Panc1 (cell line): ENCODE measurements around the gene INAFM2. TPM values are rescaled to one million over a fixed set of nuclear protein-coding genes. Genes with fewer than 3 reads are reported as not detected.
A peak's percentile ranks its signal among the peaks of the same experiment; 100 is the strongest.

Source experiments
- ATAC-seq: fragments of 200-7000 bp; cut with Tn5 transposase; 2 replicates; pipeline ENCODE4 v1.9.1; 2020; ENCODE audit warnings: mild to moderate bottlenecking, moderate library complexity
- BruUV-seq: library from RNA; stranded (reverse); fragments of 400-500 nt; replicated peaks from 2 replicates; lab custom pipeline; 2021; lab: Mats Ljungman, UMichigan
- CTCF ChIA-PET: fragments of 300-600 bp; sonication (Branson Sonifier 250); formaldehyde crosslinking; loops from one replicate; lab custom pipeline; 2022; ENCODE audit warnings: antibody characterized with exemption; lab: Charles Lee
- POLR2A ChIA-PET: fragments of 300-600 bp; sonication (Branson Sonifier 250); formaldehyde crosslinking; loops from one replicate; lab custom pipeline; 2022; ENCODE audit warnings: antibody characterized with exemption; lab: Charles Lee
- DNase-seq: peaks from one replicate; pipeline ENCODE4 v3.0.0-alpha.2; 2010; ENCODE audit warnings: low read depth, low spot score
- H3K27ac ChIP-seq: 2 replicates; pipeline ENCODE4 v1.5.1; 2011; ENCODE audit warnings: mild to moderate bottlenecking, low read length, inconsistent platforms
- H3K27me3 ChIP-seq: fragments of 200-500 bp; sonication (Bioruptor generic); 2 replicates; pipeline ENCODE4 v1.6.0; 2014; ENCODE audit warnings: low read length, inconsistent platforms; ENCODE audit not compliant: control insufficient read depth, insufficient read depth
- H3K36me3 ChIP-seq: fragments of 200-500 bp; sonication (Bioruptor generic); 2 replicates; pipeline ENCODE4 v1.5.1; 2014; ENCODE audit warnings: inconsistent platforms, mild to moderate bottlenecking, low read length, moderate library complexity; ENCODE audit not compliant: control insufficient read depth, insufficient read depth
- H3K4me1 ChIP-seq: 2 replicates; pipeline ENCODE4 v1.5.1; 2011; ENCODE audit warnings: inconsistent platforms, mild to moderate bottlenecking, low read length, moderate library complexity; ENCODE audit not compliant: control insufficient read depth, insufficient read depth
- H3K4me3 ChIP-seq, 2 experiments: 2 replicates each; pipeline ENCODE4 v1.5.1; 2011 to 2012; ENCODE audit warnings: low read depth in 2 of 2, low read length in 2 of 2, mild to moderate bottlenecking in 2 of 2, inconsistent platforms in 1 of 2, moderate library complexity in 1 of 2
- H3K9me3 ChIP-seq: fragments of 200-500 bp; sonication (Bioruptor generic); 2 replicates; pipeline ENCODE4 v1.5.1; 2014; ENCODE audit warnings: low read depth, mild to moderate bottlenecking, inconsistent platforms, low read length, moderate library complexity; ENCODE audit not compliant: control insufficient read depth, insufficient read depth
- POLR2AphosphoS5 ChIP-seq: IDR thresholded peaks from 2 replicates; pipeline ENCODE4 v1.6.1; 2012; ENCODE audit warnings: mild to moderate bottlenecking, low read depth, low read length, moderate library complexity
- SIN3A ChIP-seq: IDR thresholded peaks from 2 replicates; pipeline ENCODE4 v1.6.1; 2012; ENCODE audit warnings: low read depth, mild to moderate bottlenecking, low read length, moderate library complexity, borderline replicate concordance; ENCODE audit not compliant: insufficient read depth
- TCF7L2 ChIP-seq: IDR thresholded peaks from 2 replicates; pipeline ENCODE4 v1.6.1; 2011; ENCODE audit warnings: mild to moderate bottlenecking, low read depth, low read length, inconsistent platforms
- in situ Hi-C: cut with HindIII; loops from 2 replicates; pipeline ENCODE4 v1.10.0; 2016; ENCODE audit warnings: low sequenced_read_pairs, low pct_unique_long_range_greater_than_20kb
- intact Hi-C: fragments of 100-400 bp; cut with micrococcal nuclease; formaldehyde crosslinking; loops from one replicate; pipeline ENCODE4 v1.10.0; 2022; ENCODE audit not compliant: unreplicated experiment
- total RNA-seq: library from RNA; stranded (reverse); gene quantifications from one replicate; pipeline ENCODE4 v1.2.1, GENCODE V29; 2021; ENCODE audit not compliant: unreplicated experiment
- TF ChIP-seq, protein P1 (sequence below): fragments of 450-650 bp; IDR thresholded peaks from 2 replicates; pipeline ENCODE4 v1.5.1; 2017; ENCODE audit warnings: mild to moderate bottlenecking
- TF ChIP-seq, protein P2 (sequence below), 2 experiments: IDR thresholded peaks; 2 replicates each; pipeline ENCODE4 v1.6.1; 2011 to 2012; ENCODE audit warnings: low read depth in 2 of 2, control low read depth in 1 of 2, low read length in 1 of 2, mild to moderate bottlenecking in 1 of 2, moderate library complexity in 1 of 2; ENCODE audit not compliant: insufficient read depth in 1 of 2

INAFM2 gene
- total RNA-seq, 1 experiment from 2014 or later = 10.4 TPM

DNA sequence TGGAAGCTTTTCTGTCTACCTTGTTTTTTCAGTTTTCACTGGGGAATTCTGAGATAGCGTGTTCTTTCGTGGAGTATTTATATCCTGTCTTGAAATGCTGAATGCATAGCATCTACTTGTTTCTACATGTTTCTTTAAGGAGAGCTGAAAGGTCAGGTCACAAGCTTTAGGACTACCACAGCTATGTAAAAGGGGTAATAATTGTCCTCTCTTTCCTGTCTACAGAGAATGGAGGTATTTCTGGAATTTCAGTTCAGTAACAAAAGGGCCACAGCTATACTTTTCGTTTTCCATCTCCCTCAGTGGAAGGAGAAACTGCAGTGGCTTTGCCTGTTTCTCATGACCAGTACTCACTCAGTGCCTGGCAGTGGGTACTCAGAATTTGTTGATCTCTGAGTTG, 4.7 kb downstream of the INAFM2 start:
- no peak overlapping the region for H3K4me3 ChIP-seq
- in situ Hi-C loops = no loop called here

DNA sequence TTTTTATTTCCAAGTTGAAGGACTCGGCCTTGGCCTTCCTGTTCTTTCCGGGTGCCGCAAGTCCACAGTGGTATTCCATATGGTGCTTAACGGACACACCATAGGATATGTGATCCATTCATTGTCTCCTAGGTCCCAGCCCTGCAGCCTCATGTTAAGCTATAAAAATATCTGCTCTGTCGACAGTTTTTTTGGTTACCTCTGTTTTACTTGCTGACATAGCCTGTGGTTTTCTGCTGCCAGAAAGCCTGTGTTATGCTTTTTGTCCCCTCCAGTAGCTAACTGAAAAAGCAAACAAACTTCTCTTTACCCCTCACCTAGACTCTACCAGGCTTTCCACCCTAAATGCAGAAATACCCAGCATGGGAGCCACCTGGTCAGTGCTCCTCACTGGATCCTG, 5.3 kb downstream of the INAFM2 start:
- BruUV-seq = no TSS peak
- no peak for TF ChIP-seq SIN3A
- no peak for TF ChIP-seq TCF7L2
- TF ChIP-seq, protein P1, sequence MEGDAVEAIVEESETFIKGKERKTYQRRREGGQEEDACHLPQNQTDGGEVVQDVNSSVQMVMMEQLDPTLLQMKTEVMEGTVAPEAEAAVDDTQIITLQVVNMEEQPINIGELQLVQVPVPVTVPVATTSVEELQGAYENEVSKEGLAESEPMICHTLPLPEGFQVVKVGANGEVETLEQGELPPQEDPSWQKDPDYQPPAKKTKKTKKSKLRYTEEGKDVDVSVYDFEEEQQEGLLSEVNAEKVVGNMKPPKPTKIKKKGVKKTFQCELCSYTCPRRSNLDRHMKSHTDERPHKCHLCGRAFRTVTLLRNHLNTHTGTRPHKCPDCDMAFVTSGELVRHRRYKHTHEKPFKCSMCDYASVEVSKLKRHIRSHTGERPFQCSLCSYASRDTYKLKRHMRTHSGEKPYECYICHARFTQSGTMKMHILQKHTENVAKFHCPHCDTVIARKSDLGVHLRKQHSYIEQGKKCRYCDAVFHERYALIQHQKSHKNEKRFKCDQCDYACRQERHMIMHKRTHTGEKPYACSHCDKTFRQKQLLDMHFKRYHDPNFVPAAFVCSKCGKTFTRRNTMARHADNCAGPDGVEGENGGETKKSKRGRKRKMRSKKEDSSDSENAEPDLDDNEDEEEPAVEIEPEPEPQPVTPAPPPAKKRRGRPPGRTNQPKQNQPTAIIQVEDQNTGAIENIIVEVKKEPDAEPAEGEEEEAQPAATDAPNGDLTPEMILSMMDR = no peak
- no peak for TF ChIP-seq POLR2AphosphoS5
- TF ChIP-seq, protein P2, sequence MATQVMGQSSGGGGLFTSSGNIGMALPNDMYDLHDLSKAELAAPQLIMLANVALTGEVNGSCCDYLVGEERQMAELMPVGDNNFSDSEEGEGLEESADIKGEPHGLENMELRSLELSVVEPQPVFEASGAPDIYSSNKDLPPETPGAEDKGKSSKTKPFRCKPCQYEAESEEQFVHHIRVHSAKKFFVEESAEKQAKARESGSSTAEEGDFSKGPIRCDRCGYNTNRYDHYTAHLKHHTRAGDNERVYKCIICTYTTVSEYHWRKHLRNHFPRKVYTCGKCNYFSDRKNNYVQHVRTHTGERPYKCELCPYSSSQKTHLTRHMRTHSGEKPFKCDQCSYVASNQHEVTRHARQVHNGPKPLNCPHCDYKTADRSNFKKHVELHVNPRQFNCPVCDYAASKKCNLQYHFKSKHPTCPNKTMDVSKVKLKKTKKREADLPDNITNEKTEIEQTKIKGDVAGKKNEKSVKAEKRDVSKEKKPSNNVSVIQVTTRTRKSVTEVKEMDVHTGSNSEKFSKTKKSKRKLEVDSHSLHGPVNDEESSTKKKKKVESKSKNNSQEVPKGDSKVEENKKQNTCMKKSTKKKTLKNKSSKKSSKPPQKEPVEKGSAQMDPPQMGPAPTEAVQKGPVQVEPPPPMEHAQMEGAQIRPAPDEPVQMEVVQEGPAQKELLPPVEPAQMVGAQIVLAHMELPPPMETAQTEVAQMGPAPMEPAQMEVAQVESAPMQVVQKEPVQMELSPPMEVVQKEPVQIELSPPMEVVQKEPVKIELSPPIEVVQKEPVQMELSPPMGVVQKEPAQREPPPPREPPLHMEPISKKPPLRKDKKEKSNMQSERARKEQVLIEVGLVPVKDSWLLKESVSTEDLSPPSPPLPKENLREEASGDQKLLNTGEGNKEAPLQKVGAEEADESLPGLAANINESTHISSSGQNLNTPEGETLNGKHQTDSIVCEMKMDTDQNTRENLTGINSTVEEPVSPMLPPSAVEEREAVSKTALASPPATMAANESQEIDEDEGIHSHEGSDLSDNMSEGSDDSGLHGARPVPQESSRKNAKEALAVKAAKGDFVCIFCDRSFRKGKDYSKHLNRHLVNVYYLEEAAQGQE (IDR thresholded peaks at IDR 0.05; ENCODE audit: insufficient read depth in 1 of 2, low read depth in 2 of 2, low read length in 1 of 2) = no peak
- DNase-seq (no peak), ATAC-seq (no peak)
- intact Hi-C loops (no loop called here), in situ Hi-C loops (no loop called here)
- POLR2A ChIA-PET = interaction anchor here (0.5 to 0.6 kb wide), 2 partner anchors 196 to 1572 kb away, joined by 4 to 26 read pairs; no protein-coding TSS in a partner anchor
- Histone ChIP-seq H3K9me3 (no peaks in the 10 kb centered on the region), H3K36me3 (no peaks in the 10 kb centered on the region), H3K4me3 (no peak overlapping the region), H3K27ac (no peak overlapping the region), H3K4me1 (peaks cover 20% of the 10 kb centered on the region), H3K27me3 (no peaks in the 10 kb centered on the region)
- CTCF ChIA-PET = interaction anchor here (2.6 kb wide), 1 partner anchor 10 kb away, joined by 10 read pairs; no protein-coding TSS in a partner anchor

More for the DNA sequence above, 4.7 kb downstream of the INAFM2 start:
- H3K27me3 ChIP-seq = no peaks in the 10 kb centered on the region
- CTCF ChIA-PET = interaction anchor here (2.6 kb wide), 1 partner anchor 10 kb away, joined by 10 read pairs; no protein-coding TSS in a partner anchor
- TF ChIP-seq SIN3A (no peak), TCF7L2 (no peak), POLR2AphosphoS5 (no peak)
- TF ChIP-seq, protein P2 (IDR thresholded peaks at IDR 0.05; ENCODE audit: insufficient read depth in 1 of 2, low read depth in 2 of 2, low read length in 1 of 2) = no peak
- TF ChIP-seq, protein P1 = no peak
- intact Hi-C loops = no loop called here
- H3K4me1 ChIP-seq = peaks cover 20% of the 10 kb centered on the region
- no TSS peak for BruUV-seq
- H3K9me3 ChIP-seq = no peaks in the 10 kb centered on the region
- POLR2A ChIA-PET = interaction anchor here (0.9 kb wide), 1 partner anchor 11 kb away, joined by 4 read pairs; no protein-coding TSS in a partner anchor
- ATAC-seq (no peak), DNase-seq (no peak)
- H3K27ac ChIP-seq = peak overlapping the region; percentile 7; the same call in 1 of the 2 replicates
- no peaks in the 10 kb centered on the region for H3K36me3 ChIP-seq
